Measurements from ENCODE around the gene ABCA7. TPM values are rescaled to one million over a fixed set of nuclear protein-coding genes. Genes with fewer than 3 reads are reported as not detected.

ABCA7 gene
- total RNA-seq, 1 donor from 2014 or later: 19.9 TPM

Other genes starting within 250 kb of the ABCA7 start
- 236 TPM for gene PTBP1, start 242.7 kb upstream of the ABCA7 start, total RNA-seq
- not detected for gene PLPPR3, start 218.2 kb upstream of the ABCA7 start, total RNA-seq
- 0.39 TPM for gene AZU1, start 212.3 kb upstream of the ABCA7 start, total RNA-seq
- 0.32 TPM for gene PRTN3, start 199.1 kb upstream of the ABCA7 start, total RNA-seq
- 1.3 TPM for gene ELANE, start 187.8 kb upstream of the ABCA7 start, total RNA-seq
- 1,010 TPM for gene CFD, start 180.4 kb upstream of the ABCA7 start, total RNA-seq
- gene MED16, start 146.9 kb upstream of the ABCA7 start, total RNA-seq: 28.8 TPM
- gene RNU6-9, start 146.6 kb upstream of the ABCA7 start, total RNA-seq: not detected
- gene R3HDM4, start 126.9 kb upstream of the ABCA7 start, total RNA-seq: 48.2 TPM
- not detected for gene KISS1R, start 122.8 kb upstream of the ABCA7 start, total RNA-seq
- 19.5 TPM for gene ARID3A, start 114.1 kb upstream of the ABCA7 start, total RNA-seq
- 20.6 TPM for gene WDR18, start 55.8 kb upstream of the ABCA7 start, total RNA-seq
- 0.16 TPM for gene GRIN3B, start 39.7 kb upstream of the ABCA7 start, total RNA-seq
- gene TMEM259, start 19.0 kb upstream of the ABCA7 start, total RNA-seq: 143 TPM
- gene RNU6-2, start 18.6 kb upstream of the ABCA7 start, total RNA-seq: not detected
- gene CNN2, start 13.5 kb upstream of the ABCA7 start, total RNA-seq: 124 TPM
- gene ARHGAP45, start 27.1 kb downstream of the ABCA7 start, total RNA-seq: 25.5 TPM
- 205 TPM for gene POLR2E, start 55.3 kb downstream of the ABCA7 start, total RNA-seq
- 920 TPM for gene GPX4, start 63.9 kb downstream of the ABCA7 start, total RNA-seq
- 139 TPM for gene SBNO2, start 134.2 kb downstream of the ABCA7 start, total RNA-seq
- 60.8 TPM for gene STK11, start 165.7 kb downstream of the ABCA7 start, total RNA-seq
- 6.2 TPM for gene CBARP, start 197.9 kb downstream of the ABCA7 start, total RNA-seq
- 189 TPM for gene ATP5F1D, start 201.6 kb downstream of the ABCA7 start, total RNA-seq
- 156 TPM for gene MIDN, start 208.5 kb downstream of the ABCA7 start, total RNA-seq
- gene CIRBP, start 229.2 kb downstream of the ABCA7 start, total RNA-seq: 243 TPM
- gene FAM174C, start 235.4 kb downstream of the ABCA7 start, total RNA-seq: 53.2 TPM
- gene EFNA2, start 245.8 kb downstream of the ABCA7 start, total RNA-seq: not detected

Data from mesenteric fat pad (tissue), 1 donor.